ENCODE measurements around the gene HK1. TPM values are rescaled to one million over a fixed set of nuclear protein-coding genes. Genes with fewer than 3 reads are reported as not detected.

The HK1 gene
- polyA plus RNA-seq, 3 donors, result 52.4 to 60.9 (median 54.3) TPM

- no peak for DNase-seq (ENCODE audit: low read depth in 3 of 3, low spot score in 2 of 3)
Measured at GRCh38 chr10:69366738-69367137, 88.4 kb downstream of the HK1 start.

- DNase-seq (ENCODE audit: low read depth in 3 of 3, low spot score in 2 of 3), result no peak
Measured at GRCh38 chr10:69367469-69367868, 89.2 kb downstream of the HK1 start.

GRCh38 chr10:69372126-69372980 is 94.1 kb downstream of the HK1 start:
- DNase-seq (ENCODE audit: low read depth in 3 of 3, low spot score in 2 of 3), result no peak

DNA sequence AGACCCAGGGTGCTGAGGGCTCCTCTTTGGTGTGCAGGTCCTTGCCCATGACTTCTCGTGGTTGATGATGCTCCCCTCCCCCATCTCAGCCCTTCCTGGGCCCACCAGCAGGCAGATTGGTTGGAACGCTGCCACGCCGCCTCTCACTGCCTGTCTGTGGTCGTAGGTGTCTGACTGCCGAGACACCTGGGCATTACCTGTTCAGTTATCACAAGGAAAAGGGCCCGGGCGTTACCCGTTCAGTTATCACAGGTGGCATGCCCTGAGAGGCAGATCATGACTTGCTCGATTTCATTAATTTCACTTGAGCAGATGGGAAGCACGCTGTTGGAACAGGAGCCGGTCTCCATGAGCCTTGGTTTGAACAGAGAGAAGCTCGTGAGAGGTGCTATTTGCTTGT is 95.9 kb downstream of the HK1 start:
- DNase-seq (ENCODE audit: low read depth in 3 of 3, low spot score in 2 of 3), result no peak

GRCh38 chr10:69374931-69375306 is 96.6 kb downstream of the HK1 start:
- no peak for DNase-seq (ENCODE audit: low read depth in 3 of 3, low spot score in 2 of 3)

DNA sequence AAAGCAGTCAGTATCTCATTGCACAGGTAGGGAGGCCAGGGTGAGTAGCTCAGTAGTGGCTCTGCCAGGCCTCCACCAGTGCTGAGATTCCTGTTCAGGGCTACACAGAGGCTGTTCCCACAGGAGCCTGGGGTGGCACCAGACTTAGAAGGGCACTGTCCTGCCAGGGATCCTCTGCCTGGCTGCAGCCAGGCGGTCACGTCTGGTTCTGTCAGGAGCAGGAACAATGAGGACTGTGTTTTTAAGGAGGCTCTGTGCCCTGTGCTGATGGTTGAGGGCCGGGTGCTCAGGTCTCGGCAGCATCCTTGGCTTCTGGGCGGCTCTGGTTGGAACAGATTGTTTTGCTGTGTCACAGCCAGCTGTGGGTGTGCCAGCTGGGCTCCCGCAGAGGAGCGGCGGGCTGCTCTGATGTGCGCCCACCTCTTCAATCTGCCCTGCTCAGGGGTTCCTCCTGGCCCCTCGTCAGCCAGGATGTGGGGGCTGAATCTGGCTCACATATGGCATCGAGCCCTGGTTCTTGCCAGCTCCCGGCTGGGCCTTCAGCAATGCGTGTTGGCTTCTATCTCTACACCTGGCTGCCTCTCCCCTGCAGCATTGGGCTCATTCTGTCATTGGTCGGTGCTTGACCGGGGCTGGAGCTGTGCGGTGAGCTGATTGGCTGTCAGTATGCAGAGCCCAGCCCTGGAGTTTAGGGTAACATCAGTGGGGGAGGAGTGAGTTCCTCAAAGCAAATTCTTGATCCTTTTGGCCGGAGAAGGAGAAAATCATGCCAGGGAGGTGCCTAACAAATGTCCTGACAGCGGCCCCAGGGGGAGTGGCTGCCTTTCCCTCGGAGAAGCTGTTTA is 97.2 kb downstream of the HK1 start:
- no peak for DNase-seq (ENCODE audit: low read depth in 3 of 3, low spot score in 2 of 3)

GRCh38 chr10:69376662-69377061 is 98.4 kb downstream of the HK1 start:
- no peak for DNase-seq (ENCODE audit: low read depth in 3 of 3, low spot score in 2 of 3)

GRCh38 chr10:69377191-69377590 is 98.9 kb downstream of the HK1 start:
- no peak for DNase-seq (ENCODE audit: low read depth in 3 of 3, low spot score in 2 of 3)

DNA sequence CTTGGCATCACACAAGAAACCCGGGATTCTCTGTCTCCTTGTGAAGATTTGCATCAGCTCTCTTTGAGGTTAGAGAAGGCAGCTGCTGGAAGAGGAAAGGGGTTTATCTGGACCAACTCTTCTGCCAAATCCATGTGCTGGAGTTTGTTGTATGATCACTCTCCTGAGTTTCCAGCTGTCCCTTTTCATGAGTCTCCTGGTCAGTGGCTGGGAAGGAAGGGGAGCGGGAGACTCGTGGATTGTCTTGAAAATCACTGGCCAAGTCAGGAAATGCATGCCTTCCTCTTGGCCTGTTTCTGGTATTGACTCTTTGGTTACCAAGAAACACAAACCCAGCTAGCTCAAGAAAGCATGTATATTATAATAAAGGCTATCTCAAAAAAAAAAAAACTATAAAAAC is 99.6 kb downstream of the HK1 start:
- no peak for DNase-seq (ENCODE audit: low read depth in 3 of 3, low spot score in 2 of 3)

GRCh38 chr10:69379800-69380199 is 101.5 kb downstream of the HK1 start:
- DNase-seq (ENCODE audit: low read depth in 3 of 3, low spot score in 2 of 3), result no peak

DNA sequence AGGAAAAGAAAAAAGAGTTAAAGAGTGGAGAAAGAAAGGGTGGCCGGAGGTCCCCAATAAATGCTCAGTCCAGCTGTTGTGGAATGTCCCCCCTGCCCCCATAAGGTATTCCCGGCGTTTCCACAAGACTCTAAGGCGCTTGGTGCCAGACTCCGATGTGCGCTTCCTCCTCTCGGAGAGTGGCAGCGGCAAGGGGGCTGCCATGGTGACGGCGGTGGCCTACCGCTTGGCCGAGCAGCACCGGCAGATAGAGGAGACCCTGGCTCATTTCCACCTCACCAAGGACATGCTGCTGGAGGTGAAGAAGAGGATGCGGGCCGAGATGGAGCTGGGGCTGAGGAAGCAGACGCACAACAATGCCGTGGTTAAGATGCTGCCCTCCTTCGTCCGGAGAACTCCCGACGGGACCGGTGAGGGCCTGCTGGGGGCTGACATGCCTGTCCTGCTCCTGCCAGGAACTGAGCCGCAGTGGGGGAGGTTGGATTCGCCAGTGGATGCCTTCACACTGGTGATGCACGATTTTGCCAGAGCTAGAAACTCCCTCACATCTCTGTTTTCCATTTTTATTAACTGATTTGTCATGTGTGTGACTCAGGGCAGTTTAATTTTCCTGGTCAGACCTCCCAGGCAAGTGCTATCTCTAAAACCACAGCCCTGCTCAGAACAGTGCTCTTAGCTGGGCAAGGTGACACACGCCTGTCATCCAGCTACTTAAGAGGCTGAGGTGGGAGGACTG is 104.3 kb downstream of the HK1 start:
- DNase-seq (ENCODE audit: low read depth in 3 of 3, low spot score in 2 of 3), result no peak

- DNase-seq (ENCODE audit: low read depth in 3 of 3, low spot score in 2 of 3), result no peak
Measured at GRCh38 chr10:69383558-69383957, 105.3 kb downstream of the HK1 start.

DNA sequence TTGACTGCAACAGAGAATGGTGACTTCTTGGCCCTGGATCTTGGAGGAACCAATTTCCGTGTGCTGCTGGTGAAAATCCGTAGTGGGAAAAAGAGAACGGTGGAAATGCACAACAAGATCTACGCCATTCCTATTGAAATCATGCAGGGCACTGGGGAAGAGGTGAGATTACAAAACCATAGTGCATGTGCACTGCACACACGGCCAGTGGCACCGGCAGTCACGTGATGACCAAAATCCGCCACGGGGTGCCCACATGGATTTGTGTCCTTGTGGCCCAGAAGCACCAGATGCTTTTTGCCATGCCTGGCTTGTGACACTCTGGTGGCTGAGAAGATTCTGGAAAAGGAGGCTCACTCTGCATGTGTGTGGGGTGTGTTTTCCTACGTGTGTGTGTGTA is 106.0 kb downstream of the HK1 start:
- DNase-seq (ENCODE audit: low read depth in 3 of 3, low spot score in 2 of 3), result no peak

GRCh38 chr10:69385454-69386350 is 107.4 kb downstream of the HK1 start:
- DNase-seq (ENCODE audit: low read depth in 3 of 3, low spot score in 2 of 3), result no peak

- no peak for DNase-seq (ENCODE audit: low read depth in 3 of 3, low spot score in 2 of 3)
Measured at GRCh38 chr10:69387500-69387899, 109.2 kb downstream of the HK1 start.

GRCh38 chr10:69388488-69388887 is 110.2 kb downstream of the HK1 start:
- DNase-seq (ENCODE audit: low read depth in 3 of 3, low spot score in 2 of 3), result no peak

DNA sequence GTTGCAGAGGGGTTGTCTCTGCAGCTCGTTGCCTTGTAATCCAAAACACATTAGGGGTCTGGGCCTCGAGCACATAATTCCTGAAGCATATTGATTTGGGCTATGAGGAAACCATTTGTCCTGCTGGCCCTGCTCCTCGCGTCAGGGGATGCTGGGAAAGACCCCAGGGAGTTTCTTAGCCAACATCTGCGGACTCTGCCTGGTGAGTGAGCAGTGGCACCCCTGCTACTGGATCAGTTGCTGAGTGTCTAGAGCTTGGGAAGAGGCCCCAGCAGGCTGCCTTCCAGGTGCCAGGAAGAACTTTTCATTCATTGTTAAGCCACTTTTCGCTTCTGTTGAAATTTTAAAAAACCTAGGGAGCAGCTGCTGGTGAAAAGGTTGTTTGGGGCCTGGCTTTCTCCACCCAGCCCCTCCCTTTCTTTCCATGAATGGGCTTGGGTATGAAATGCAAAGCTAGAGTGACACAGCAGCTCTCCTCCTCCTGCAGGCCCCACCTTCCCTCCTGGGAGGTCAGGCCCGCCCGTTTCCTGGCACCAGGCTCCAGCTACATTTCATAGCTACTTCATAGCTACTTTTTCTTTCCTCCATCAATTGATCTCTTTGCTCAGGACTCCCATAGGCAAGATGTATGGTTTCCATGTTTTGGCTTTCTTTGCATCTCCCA is 111.7 kb downstream of the HK1 start:
- DNase-seq (ENCODE audit: low read depth in 3 of 3, low spot score in 2 of 3), result no peak

DNA sequence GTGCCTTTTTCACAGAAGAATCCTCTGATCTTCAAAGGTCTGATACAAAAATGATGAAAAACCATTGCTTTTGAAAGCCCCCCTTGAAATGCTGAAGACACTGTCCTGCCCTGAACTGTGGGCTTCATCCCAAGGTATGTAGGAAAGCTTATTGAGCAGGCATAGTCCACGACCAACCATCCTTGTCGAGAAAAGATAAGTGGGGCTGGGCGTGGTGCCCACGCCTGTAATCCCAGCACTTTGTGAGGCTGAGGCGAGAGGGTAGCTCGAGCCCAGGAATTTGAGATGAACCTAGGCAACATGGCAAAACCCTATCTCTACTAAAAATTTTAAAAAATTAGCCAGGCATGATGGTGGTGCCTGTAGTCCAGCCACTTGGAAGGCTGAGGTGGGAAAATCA is 112.9 kb downstream of the HK1 start:
- no peak for DNase-seq (ENCODE audit: low read depth in 3 of 3, low spot score in 2 of 3)

- peak in 1 of 3 donors; percentile 76 for DNase-seq (ENCODE audit: low read depth in 3 of 3, low spot score in 2 of 3)
Measured at GRCh38 chr10:69392481-69393000, 114.2 kb downstream of the HK1 start.
